GM20000 (cell line): ENCODE results near the gene PPP1R27.
A peak's percentile ranks its signal among the peaks of the same experiment; 100 is the strongest.

Experiments
- DNase-seq: peaks from one replicate; pipeline ENCODE4 v3.0.0; 2012; ENCODE audit warnings: low spot score
- TF ChIP-seq, protein P1 (sequence below): IDR thresholded peaks from 2 replicates; pipeline ENCODE4 v1.5.1; 2012; ENCODE audit warnings: mild to moderate bottlenecking, control low read depth; ENCODE audit errors: extremely low read depth, missing control alignments

Gene PPP1R27

DNA sequence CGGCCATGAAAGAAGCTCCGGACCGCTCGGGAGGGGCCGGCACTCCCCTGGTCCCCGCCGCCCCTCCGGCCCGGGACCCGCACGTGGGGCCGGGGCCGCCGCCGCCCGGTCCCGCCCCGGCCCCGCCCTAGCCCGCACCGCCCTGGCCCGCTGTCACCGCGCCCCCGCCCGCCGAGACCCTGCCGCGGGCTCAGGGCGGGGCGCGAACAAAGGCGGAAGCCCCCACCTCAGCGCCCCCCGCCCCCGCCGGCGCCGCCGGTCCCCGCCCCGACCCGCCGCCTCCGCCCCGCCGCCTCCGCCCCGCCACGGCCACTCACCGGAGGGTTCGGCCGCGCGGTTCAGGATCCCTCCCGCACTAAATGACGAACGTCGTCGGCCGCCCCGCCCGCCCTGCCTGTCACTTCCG is 36.1 kb upstream of the PPP1R27 start, which contains the start of gene ARHGDIA:
TSS of gene ARHGDIA (minus strand) at position 357 of the 406 bp plus-strand sequence. CDS start 1,407 bp downstream, outside the sequence.
- no peak for DNase-seq
- TF ChIP-seq, protein P1, sequence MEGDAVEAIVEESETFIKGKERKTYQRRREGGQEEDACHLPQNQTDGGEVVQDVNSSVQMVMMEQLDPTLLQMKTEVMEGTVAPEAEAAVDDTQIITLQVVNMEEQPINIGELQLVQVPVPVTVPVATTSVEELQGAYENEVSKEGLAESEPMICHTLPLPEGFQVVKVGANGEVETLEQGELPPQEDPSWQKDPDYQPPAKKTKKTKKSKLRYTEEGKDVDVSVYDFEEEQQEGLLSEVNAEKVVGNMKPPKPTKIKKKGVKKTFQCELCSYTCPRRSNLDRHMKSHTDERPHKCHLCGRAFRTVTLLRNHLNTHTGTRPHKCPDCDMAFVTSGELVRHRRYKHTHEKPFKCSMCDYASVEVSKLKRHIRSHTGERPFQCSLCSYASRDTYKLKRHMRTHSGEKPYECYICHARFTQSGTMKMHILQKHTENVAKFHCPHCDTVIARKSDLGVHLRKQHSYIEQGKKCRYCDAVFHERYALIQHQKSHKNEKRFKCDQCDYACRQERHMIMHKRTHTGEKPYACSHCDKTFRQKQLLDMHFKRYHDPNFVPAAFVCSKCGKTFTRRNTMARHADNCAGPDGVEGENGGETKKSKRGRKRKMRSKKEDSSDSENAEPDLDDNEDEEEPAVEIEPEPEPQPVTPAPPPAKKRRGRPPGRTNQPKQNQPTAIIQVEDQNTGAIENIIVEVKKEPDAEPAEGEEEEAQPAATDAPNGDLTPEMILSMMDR = no peak

DNA sequence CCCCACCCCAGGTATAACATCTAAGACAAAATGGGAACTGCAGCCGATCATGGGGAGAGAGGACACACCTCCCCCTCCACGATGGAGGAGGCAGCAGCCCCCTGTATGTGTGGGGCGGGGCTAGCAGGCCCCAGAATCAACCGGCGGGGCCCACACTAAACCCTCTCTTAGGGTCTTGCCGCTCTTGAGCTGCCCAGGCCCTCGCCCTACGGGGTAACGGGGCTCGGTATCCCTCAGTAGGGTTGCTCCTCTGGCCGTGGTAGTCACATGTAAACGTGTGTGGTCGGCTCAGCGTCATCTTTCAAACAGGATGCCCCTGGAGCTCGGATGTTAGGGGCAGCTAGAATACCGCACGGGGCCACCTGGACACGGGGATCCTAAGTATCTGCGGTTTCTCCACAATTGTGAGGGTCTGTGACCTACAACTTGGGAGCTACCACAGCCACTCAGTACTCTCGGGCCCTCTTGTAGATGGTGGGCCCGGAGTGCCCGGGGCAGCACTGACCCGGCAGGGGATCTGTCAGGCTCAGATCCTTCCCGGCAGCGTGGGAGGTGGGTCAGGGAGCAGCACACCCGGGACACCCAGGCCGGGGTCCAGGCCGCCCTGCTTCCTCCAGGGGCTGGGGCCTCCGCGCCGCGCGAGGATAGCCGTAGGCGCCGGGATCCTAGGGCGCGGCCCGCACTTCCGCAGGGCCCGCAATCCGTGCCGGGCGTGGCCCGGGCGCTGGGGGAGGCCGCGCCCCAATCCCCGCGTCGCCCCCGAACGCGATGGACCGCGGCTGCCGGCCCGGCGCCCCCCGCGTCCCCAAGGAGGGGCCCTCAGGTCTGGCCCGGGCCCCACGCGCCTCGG is 35.5 kb upstream of the PPP1R27 start:
- TF ChIP-seq, protein P1 = no peak
- DNase-seq = peak; percentile 65

DNA sequence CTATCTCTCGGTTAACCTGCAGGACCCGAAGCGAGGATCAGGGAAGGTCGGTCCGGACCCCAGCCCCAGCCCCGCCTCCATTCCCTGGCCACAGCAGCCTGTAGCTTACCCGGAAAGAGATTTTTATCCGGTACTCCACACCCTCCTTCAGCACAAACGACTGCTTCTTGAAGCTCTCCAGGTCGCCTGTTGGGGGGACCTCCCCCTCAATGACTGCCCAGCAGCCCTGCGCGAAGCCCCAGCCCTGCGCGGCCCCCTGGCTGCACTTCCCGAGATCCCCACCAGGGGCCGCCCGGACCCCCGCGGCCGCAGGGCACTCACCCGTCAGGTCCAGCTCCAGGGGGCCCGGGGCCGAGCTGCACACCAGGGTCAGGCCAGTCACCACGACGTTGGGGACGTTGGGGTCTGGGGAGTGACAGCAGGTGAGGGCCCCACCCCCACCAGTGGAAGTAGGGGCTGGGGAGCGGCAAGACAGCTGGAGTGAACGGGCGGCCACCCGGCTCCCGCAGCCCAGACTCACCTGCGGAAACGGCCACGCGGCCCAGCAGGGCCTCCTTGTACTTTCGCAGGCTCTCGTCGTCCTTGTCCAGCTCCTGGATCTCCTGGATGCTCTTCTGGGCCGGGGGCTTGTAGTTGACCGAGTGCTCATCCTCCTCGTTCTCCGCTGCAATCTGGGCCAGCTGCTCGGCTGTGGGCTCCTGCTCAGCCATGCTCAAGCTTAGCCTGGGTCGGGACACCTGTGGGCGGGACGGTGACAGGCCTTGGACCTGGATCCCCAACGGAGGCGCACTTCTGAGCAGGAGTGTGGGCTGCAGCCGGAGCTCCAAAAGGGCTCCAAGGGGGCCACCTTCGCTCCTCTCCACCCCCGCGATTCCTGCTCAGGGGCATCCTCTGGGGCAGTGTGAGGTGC is 34.6 kb upstream of the PPP1R27 start:
- peak; percentile 86 for DNase-seq
- TF ChIP-seq, protein P1 = peak; percentile 75

DNA sequence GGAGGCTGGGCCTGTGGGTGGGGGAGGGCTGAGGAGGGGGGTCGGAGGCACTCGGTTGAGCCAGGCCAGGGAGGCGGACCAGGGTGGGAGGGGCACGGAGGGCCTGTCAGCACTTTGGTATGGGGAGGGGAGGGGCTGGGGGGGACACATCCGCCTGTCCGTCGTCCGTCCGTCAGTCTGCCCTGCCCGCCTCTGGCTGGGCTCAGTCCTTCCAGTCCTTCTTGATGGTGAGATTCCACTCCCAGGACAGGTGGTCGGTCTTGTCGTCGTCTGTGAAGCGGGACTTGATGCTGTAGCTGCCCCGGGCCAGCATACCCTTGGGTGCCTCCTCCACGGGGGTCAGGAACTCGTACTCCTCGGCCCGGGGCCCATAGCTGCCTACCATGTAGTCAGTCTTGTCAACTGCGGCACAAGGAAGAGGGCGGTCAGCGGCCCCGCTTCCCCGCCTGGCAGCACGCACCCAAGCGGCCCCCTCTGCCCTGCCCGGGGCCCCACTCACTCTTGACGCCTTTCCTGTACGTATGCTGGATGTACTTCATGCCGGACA is 33.9 kb upstream of the PPP1R27 start:
- DNase-seq = no peak
- TF ChIP-seq, protein P1 = no peak

DNA sequence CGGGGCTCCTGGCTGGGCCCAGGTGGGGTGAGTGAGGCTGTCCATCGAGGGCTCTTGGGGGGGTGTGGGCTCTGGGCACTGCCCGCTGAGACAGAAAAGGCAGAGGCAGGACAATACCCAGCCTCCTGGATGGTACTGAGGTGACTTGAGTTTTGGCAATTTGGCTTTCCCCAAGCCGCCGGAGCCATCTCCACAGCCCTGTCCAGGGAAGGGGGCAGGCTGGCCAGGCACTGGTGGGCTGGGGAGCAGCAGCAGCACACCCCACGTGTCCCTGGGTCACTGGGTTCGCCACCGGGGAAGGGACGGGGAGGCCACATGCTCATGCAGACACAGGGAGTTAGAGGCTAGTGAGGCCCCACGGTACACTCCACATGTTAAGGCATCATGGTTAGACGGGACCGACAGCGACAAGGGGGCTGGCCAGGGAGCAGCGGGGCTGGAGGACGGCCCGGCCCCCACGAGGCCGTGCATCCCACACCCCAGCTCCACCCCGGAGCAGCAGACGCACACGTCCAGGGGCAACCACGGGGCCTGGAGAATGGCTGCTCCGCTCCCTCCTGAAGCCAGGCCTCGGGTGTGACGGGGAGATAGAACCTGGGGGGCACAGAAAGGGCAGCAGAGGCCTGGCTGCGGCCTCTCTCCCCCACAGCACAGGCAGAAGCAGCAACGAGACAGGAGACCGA is 33.3 kb upstream of the PPP1R27 start:
- DNase-seq = no peak
- TF ChIP-seq, protein P1 = no peak

DNA sequence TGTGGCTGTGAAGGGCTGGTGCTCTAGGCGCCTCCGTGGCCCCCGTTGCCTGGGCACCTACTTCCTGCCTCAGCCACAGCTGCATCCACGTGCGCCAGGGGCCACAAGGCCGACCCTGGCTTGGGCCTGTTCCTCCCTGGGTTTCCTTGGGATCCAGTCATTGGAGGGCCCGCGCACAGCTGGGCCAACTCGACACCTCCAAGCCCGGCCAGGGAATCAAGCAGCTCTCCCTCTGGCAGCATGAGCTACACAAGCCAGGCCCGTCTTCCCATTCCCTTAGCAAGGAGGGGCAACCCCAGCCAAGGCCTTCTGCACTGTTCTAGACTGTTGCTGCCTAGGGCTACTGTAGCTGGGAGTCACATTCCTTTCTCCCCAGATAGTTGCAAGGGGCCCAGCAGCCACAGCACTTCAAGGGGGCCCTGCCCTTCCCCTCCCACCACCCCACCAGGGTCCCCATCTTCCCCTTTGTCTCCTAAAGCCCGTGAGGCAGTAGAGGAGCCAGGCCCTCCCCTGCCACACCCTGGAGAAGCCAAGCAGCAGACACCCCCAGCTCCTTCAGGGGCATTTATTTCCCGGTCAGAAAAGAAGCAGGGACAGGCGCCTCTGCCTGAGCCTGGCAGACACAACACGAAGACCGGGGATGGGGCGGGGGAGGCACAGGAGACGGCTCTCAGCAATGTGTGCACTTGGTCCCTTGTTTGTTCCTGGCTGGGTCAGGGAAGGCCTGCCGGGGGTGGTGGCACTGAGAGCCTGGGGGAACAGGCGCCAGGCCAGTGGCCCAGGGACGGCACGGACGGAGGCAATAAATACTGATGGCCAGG is 32.5 kb upstream of the PPP1R27 start:
- no peak for DNase-seq
- TF ChIP-seq, protein P1 = no peak
